GM12878 (cell line): ENCODE measurements around the gene VCP. TPM values are rescaled to one million over a fixed set of nuclear protein-coding genes. Genes with fewer than 3 reads are reported as not detected.

Source experiments
- ATAC-seq: fragments of 200-7000 bp; cut with Tn5 transposase; 3 replicates; pipeline ENCODE4 v1.9.1; 2020; ENCODE audit warnings: mild to moderate bottlenecking, moderate library complexity
- BruUV-seq: library from RNA; stranded (reverse); fragments of 400-500 nt; replicated peaks from 2 replicates; lab custom pipeline; 2021; lab: Mats Ljungman, UMichigan
- CTCF ChIA-PET: fragments of 300-600 bp; sonication (Branson Sonifier 250); formaldehyde crosslinking; extraction: SDS; loops from one replicate; lab custom pipeline; 2021; ENCODE audit warnings: inconsistent platforms; lab: Yijun Ruan, JAX
- POLR2A ChIA-PET: fragments of 350-600 bp; formaldehyde crosslinking; extraction: SDS; loops from one replicate; lab custom pipeline; 2021; ENCODE audit warnings: inconsistent platforms; lab: Charles Lee
- RAD21 ChIA-PET: fragments of 300-600 bp; sonication (Branson Sonifier 250); formaldehyde crosslinking; loops from one replicate; lab custom pipeline; 2023; ENCODE audit warnings: antibody characterized with exemption; ENCODE audit not compliant: unreplicated experiment; lab: Charles Lee
- SMC1A ChIA-PET: fragments of 300-600 bp; sonication (Branson Sonifier 250); formaldehyde crosslinking; loops from one replicate; lab custom pipeline; 2023; ENCODE audit not compliant: unreplicated experiment, uncharacterized antibody; lab: Charles Lee
- DNase-seq: peaks from one replicate; pipeline ENCODE4 v3.0.0-alpha.2; 2011; ENCODE audit warnings: low read depth, low spot score
- FAIRE-seq: peaks from 3 replicates; lab custom pipeline; 2011; peaks lifted over from hg19 to GRCh38; lab: Jason Lieb, UNC
- H2AFZ ChIP-seq: 2 replicates; pipeline ENCODE4 v1.6.0; 2011; ENCODE audit warnings: low read depth, low read length, control low read depth; ENCODE audit not compliant: control insufficient read depth
- H3K27ac ChIP-seq: 2 replicates; pipeline ENCODE4 v1.5.1; 2011; ENCODE audit warnings: control low read depth; ENCODE audit not compliant: control insufficient read depth, insufficient read depth
- H3K27me3 ChIP-seq, 2 experiments: replicated peaks in 1 of 2; 2 replicates each; pipeline versions ENCODE4 v1.6.0 to v1.6.1; 2011; ENCODE audit warnings: low read length in 1 of 2; ENCODE audit not compliant: control insufficient read depth in 2 of 2, insufficient read depth in 2 of 2
- H3K36me3 ChIP-seq, 2 experiments: 2 replicates each; pipeline ENCODE4 v1.5.1; 2011; ENCODE audit warnings: low read length in 1 of 2; ENCODE audit not compliant: control insufficient read depth in 2 of 2, insufficient read depth in 2 of 2
- H3K4me1 ChIP-seq: 2 replicates; pipeline ENCODE4 v1.6.1; 2011; ENCODE audit warnings: mild to moderate bottlenecking, low read length, moderate library complexity, mixed read lengths; ENCODE audit not compliant: control insufficient read depth, insufficient read depth
- H3K4me2 ChIP-seq: 2 replicates; pipeline ENCODE4 v1.6.0; 2011; ENCODE audit warnings: control low read depth; ENCODE audit not compliant: control insufficient read depth, insufficient read depth
- H3K4me3 ChIP-seq: fragments of 200-600 bp; sonication (generic); 2 replicates; pipeline ENCODE4 v1.5.1; 2016
- H3K79me2 ChIP-seq: 2 replicates; pipeline ENCODE4 v1.6.0; 2011; ENCODE audit warnings: low read length; ENCODE audit not compliant: control insufficient read depth, insufficient read depth
- H3K9ac ChIP-seq: 2 replicates; pipeline ENCODE4 v1.8.0; 2011; ENCODE audit warnings: low read length, control low read depth, mixed read lengths; ENCODE audit not compliant: control insufficient read depth, insufficient read depth
- H3K9me3 ChIP-seq: replicated peaks from 3 replicates; pipeline ENCODE4 v1.5.1; 2011; ENCODE audit warnings: mild to moderate bottlenecking, low read length; ENCODE audit not compliant: control insufficient read depth, insufficient read depth
- H4K20me1 ChIP-seq: 2 replicates; pipeline ENCODE4 v1.6.0; 2011; ENCODE audit not compliant: control insufficient read depth, insufficient read depth
- BMI1 ChIP-seq: fragments of 450-650 bp; IDR thresholded peaks from 2 replicates; pipeline ENCODE4 v1.6.1; 2016; ENCODE audit warnings: mild to moderate bottlenecking, moderate library complexity, borderline replicate concordance
- CEBPZ ChIP-seq: fragments of 150-350 bp; IDR thresholded peaks from 2 replicates; pipeline ENCODE4 v1.6.1; 2016; ENCODE audit warnings: low read depth, low read length
- CHD1 ChIP-seq: IDR thresholded peaks from 2 replicates; pipeline ENCODE4 v1.6.1; 2012; ENCODE audit warnings: low read depth, low read length, improper control_type of control experiment
- CREM ChIP-seq: IDR thresholded peaks from 2 replicates; pipeline ENCODE4 v1.6.1; 2014; ENCODE audit warnings: antibody characterized with exemption, low read depth
- FOS ChIP-seq: IDR thresholded peaks from 3 replicates; pipeline ENCODE4 v1.6.1; 2011; ENCODE audit warnings: borderline replicate concordance; ENCODE audit not compliant: insufficient read length; ENCODE audit errors: extremely low read depth
- IKZF2 ChIP-seq, 2 experiments: fragments of 450-650 bp; IDR thresholded peaks; 2 replicates each; pipeline ENCODE4 v1.6.1; 2017; ENCODE audit warnings: mild to moderate bottlenecking in 2 of 2, moderate library complexity in 2 of 2
- IRF3 ChIP-seq: fragments of 450-650 bp; IDR thresholded peaks from 2 replicates; pipeline ENCODE4 v1.6.1; 2014; ENCODE audit warnings: mild to moderate bottlenecking
- JUND ChIP-seq: IDR thresholded peaks from 2 replicates; pipeline ENCODE4 v1.6.1; 2012; ENCODE audit warnings: low read depth, mild to moderate bottlenecking, low read length, improper control_type of control experiment, moderate library complexity
- PAX8 ChIP-seq: fragments of 450-650 bp; IDR thresholded peaks from 2 replicates; pipeline ENCODE4 v1.6.1; 2017; ENCODE audit warnings: mild to moderate bottlenecking, moderate library complexity
- PKNOX1 ChIP-seq: fragments of 450-650 bp; IDR thresholded peaks from 2 replicates; pipeline ENCODE4 v1.6.1; 2016; ENCODE audit warnings: mild to moderate bottlenecking
- POU2F2 ChIP-seq: IDR thresholded peaks from 3 replicates; pipeline ENCODE4 v1.6.1; 2011; ENCODE audit warnings: low read depth, mild to moderate bottlenecking, low read length, borderline replicate concordance
- SMAD5 ChIP-seq: IDR thresholded peaks from 2 replicates; pipeline ENCODE4 v1.6.1; 2016; ENCODE audit warnings: antibody characterized with exemption, low read depth
- TBL1XR1 ChIP-seq: IDR thresholded peaks from 2 replicates; pipeline ENCODE4 v1.6.1; 2012; ENCODE audit warnings: low read depth, low read length, improper control_type of control experiment
- TCF7 ChIP-seq: IDR thresholded peaks from 2 replicates; pipeline ENCODE4 v1.6.1; 2014; ENCODE audit warnings: antibody characterized with exemption, borderline replicate concordance
- WGBS: methylation state at CpG from one replicate; pipeline ENCODE4 v1.1.6; 2016; ENCODE audit warnings: low lambda C conversion rate; ENCODE audit not compliant: insufficient replicate concordance, insufficient coverage; ENCODE audit errors: missing lambda C conversion rate; 5-methylcytosine and 5-hydroxymethylcytosine counted together
- in situ Hi-C: fragments of 300-500 bp; cut with MboI; formaldehyde crosslinking; loops from 9 replicates; pipeline ENCODE4 v1.14.3; 2018; ENCODE audit warnings: mixed read lengths
- intact Hi-C: fragments of 100-400 bp; cut with micrococcal nuclease; formaldehyde crosslinking; loops from one replicate; pipeline ENCODE4 v1.14.2; 2022; ENCODE audit not compliant: unreplicated experiment
- polyA plus RNA-seq, 11 experiments: library from polyadenylated mRNA; depleted of rRNA in 4 of 11; unstranded in 6 of 11; stranded (reverse) in 5 of 11; fragments of >200 nt; fragmentation: Nextera tagmentation in 4 of 11; fragmentation: Illumina TruSeq in 1 of 11; extraction: Ambion mirVana in 4 of 11; extraction: Trizol in 1 of 11; gene quantifications; 1 replicate in 1 of 11; 2 replicates in 10 of 11; pipeline versions ENCODE4 v1.2.1 to v1.2.3, GENCODE V29; 2011 to 2016; ENCODE audit warnings: inconsistent platforms in 2 of 11, missing spikeins in 2 of 11, low read depth in 1 of 11
- total RNA-seq, 4 experiments: library from RNA; depleted of rRNA in 3 of 4; stranded (reverse); fragments of >200 nt in 3 of 4; fragmentation: Illumina TruSeq in 1 of 4; extraction: Trizol in 1 of 4; gene quantifications; 2 replicates each; pipeline versions ENCODE4 v1.2.1 to v1.2.3, GENCODE V29; 2013 to 2021

Gene VCP
- total and polyA plus RNA-seq, 10 of the 15 experiments (the other 5 are each of a cell fraction or from before 2014, with no cell fraction given) = 7.4 to 327 (median 244) TPM

GRCh38 chr9:35114113-35114839 is 41.9 kb upstream of the VCP start:
- TF ChIP-seq PAX8 (no peak), FOS (no peak), POU2F2 (no peak), TBL1XR1 (no peak), IKZF2 (IDR thresholded peaks at IDR 0.05) (0 out of 4 replicates have a peak, but pooled peaks of 1 of the 2 experiments have one; percentile 3), SMAD5 (no peak), PKNOX1 (0 out of 2 replicates have a peak, but pooled peaks have one; percentile 17), TCF7 (no peak), CHD1 (no peak), JUND (no peak), CEBPZ (no peak), IRF3 (no peak), CREM (no peak), BMI1 (peak; percentile 50; the same call in 1 of the 2 replicates)
- TF ChIP-seq, all 136 proteins: peak for 3
- no TSS peak for BruUV-seq
- H4K20me1 ChIP-seq = no peaks in the 10 kb centered on the region
- peak overlapping the region; percentile 96 for H3K4me3 ChIP-seq
- peak overlapping the region; percentile 100 for H3K4me2 ChIP-seq
- H3K27me3 ChIP-seq = no peaks in the 10 kb centered on the region
- peak overlapping the region; percentile 84 for H2AFZ ChIP-seq
- ChIA-PET RAD21 (interaction anchor here (0.8 to 2.3 kb wide), 8 partner anchors 11 to 1263 kb away, joined by 3 to 8 read pairs (median 5); partner anchors contain the start of genes FANCG, PIGO and STOML2), POLR2A (interaction anchor here (0.7 to 3.2 kb wide), 9 partner anchors 11 to 617 kb away, joined by 3 to 27 read pairs (median 4); partner anchors contain the start of genes FANCG, PIGO, STOML2 and VCP), SMC1A (interaction anchor here (1.1 to 2.2 kb wide), 6 partner anchors 11 to 129 kb away, joined by 3 to 5 read pairs (median 4); no protein-coding TSS in a partner anchor), CTCF (interaction anchor here (0.7 to 1.5 kb wide), 11 partner anchors 11 to 617 kb away, joined by 3 to 8 read pairs (median 4); partner anchors contain the start of genes ARHGEF39, PIGO, STOML2 and TLN1)
- peak overlapping the region; percentile 71 for H3K9ac ChIP-seq
- no peaks in the 10 kb centered on the region for H3K9me3 ChIP-seq
- peaks cover 30% of the 10 kb centered on the region for H3K4me1 ChIP-seq
- ATAC-seq = peak; percentile 7
- DNase-seq = no peak
- 21% methylated on average over 5 of the region's 5 CpGs for WGBS
- peak overlapping the region; percentile 84 for H3K27ac ChIP-seq
- no peak for FAIRE-seq
- peaks cover 3% of the 10 kb centered on the region for H3K79me2 ChIP-seq
- in situ Hi-C loops (no loop called here), intact Hi-C loops (loop anchor here (2.0 to 10.0 kb wide), 5 partner anchors 17 to 701 kb away; partner anchors contain the start of genes CREB3, HINT2, PIGO and SPAG8)
- H3K36me3 ChIP-seq = no peaks in the 10 kb centered on the region
